Neutrophil (primary cell): ENCODE data around the gene WAPL.

Experiments
- H3K27ac ChIP-seq: fragments of 200-600 bp; sonication (generic); 2 replicates; pipeline ENCODE4 v1.5.1; 2016; ENCODE audit warnings: mild to moderate bottlenecking, moderate library complexity
- H3K27me3 ChIP-seq: fragments of 200-600 bp; sonication (generic); 2 replicates; pipeline ENCODE4 v1.6.0; 2016; ENCODE audit warnings: mild to moderate bottlenecking
- H3K36me3 ChIP-seq: fragments of 200-600 bp; sonication (generic); 2 replicates; pipeline ENCODE4 v1.5.1; 2017
- H3K4me1 ChIP-seq, 2 experiments: fragments of 200-600 bp in 1 of 2; sonication (generic) in 1 of 2; 1 replicate in 1 of 2; 2 replicates in 1 of 2; pipeline versions ENCODE4 v1.5.1 to v1.6.1; 2013 to 2016; ENCODE audit warnings: low read depth in 1 of 2, low read length in 1 of 2, mild to moderate bottlenecking in 1 of 2, moderate library complexity in 1 of 2; ENCODE audit not compliant: control insufficient read depth in 1 of 2, insufficient read depth in 1 of 2
- H3K4me3 ChIP-seq, 2 experiments: fragments of 200-600 bp in 1 of 2; sonication (generic) in 1 of 2; 1 replicate in 1 of 2; 2 replicates in 1 of 2; pipeline ENCODE4 v1.5.1; 2013 to 2016; ENCODE audit warnings: low read depth in 1 of 2, low read length in 1 of 2, mild to moderate bottlenecking in 1 of 2, moderate library complexity in 1 of 2
- H3K9me3 ChIP-seq: fragments of 200-600 bp; sonication (generic); 2 replicates; pipeline ENCODE4 v1.5.1; 2016
- TF ChIP-seq, protein P1 (sequence below): fragments of 200-600 bp; sonication (generic); IDR thresholded peaks from 2 replicates; pipeline ENCODE4 v1.5.1; 2016; ENCODE audit warnings: antibody characterized with exemption

Gene WAPL

DNA sequence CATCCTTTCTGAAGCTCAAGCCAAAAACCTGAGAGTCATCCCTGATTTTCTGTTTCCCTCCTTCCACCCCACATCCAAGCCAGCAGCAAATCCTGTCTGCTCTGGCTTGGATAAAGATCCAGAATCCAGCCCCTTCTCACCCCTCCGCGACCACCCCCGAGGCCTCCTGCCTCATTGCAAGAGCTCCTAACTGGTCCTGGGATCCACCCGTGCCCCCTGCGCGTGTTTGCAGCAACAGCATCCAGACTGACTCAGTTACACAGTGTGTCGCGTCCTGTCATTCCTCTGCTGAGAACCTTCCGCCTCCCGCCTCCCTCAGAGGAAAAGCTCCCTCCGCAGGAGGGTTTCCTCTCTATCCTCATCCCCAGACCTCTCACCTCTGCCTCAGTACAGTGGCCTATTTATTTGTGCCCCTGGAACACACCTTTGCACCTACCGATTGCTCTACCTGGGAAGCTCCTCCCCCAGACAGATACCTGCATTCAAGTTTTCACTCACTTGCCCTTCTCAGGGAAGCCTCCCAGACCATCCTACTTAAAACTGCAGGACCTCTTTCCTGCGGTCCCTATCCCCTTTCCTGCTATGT, 133.4 kb downstream of the WAPL start:
- H3K9me3 ChIP-seq, result no peaks in the 10 kb centered on the region
- peaks cover 0 to 6% of the 10 kb centered on the region in 2 experiments for H3K4me1 ChIP-seq
- H3K27ac ChIP-seq, result no peak overlapping the region
- H3K27me3 ChIP-seq, result peaks cover 89% of the 10 kb centered on the region
- no peak overlapping the region for H3K4me3 ChIP-seq
- no peaks in the 10 kb centered on the region for H3K36me3 ChIP-seq
- TF ChIP-seq, protein P1, sequence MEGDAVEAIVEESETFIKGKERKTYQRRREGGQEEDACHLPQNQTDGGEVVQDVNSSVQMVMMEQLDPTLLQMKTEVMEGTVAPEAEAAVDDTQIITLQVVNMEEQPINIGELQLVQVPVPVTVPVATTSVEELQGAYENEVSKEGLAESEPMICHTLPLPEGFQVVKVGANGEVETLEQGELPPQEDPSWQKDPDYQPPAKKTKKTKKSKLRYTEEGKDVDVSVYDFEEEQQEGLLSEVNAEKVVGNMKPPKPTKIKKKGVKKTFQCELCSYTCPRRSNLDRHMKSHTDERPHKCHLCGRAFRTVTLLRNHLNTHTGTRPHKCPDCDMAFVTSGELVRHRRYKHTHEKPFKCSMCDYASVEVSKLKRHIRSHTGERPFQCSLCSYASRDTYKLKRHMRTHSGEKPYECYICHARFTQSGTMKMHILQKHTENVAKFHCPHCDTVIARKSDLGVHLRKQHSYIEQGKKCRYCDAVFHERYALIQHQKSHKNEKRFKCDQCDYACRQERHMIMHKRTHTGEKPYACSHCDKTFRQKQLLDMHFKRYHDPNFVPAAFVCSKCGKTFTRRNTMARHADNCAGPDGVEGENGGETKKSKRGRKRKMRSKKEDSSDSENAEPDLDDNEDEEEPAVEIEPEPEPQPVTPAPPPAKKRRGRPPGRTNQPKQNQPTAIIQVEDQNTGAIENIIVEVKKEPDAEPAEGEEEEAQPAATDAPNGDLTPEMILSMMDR, result no peak

DNA sequence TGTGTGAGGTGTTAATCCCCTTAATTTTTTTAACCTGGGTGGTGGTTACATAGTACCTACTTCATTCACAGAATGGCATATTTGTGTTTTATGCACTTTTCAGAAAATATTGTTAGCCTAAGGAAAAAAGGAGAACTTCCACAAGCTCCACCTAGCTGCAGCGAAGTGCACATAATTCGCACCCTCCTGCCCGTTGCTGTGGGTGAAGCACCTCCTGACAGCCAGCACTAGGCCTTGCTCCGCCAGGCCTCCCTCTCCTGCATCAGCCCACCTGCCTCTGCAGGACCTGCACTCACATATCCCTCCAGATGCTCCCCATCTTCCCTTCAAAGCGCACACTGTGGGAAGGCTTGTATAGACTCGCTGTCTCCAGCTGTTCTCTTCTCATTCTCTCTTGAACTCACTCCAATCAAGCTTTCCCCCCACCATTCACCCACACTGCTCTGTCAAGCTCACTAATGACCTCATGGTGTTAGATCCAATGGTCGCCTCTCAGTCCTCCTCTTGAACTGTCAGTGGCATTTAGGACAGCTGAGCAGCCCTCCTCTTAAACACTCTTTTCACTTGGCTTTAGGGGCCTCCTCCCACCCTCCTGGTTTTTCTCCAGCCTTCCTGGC, 134.3 kb downstream of the WAPL start:
- Histone ChIP-seq H3K4me3 (no peak overlapping the region), H3K9me3 (no peaks in the 10 kb centered on the region), H3K27ac (no peak overlapping the region), H3K36me3 (no peaks in the 10 kb centered on the region), H3K4me1 (peaks cover 0 to 6% of the 10 kb centered on the region in 2 experiments), H3K27me3 (peaks cover 81% of the 10 kb centered on the region)
- TF ChIP-seq, protein P1, result no peak

DNA sequence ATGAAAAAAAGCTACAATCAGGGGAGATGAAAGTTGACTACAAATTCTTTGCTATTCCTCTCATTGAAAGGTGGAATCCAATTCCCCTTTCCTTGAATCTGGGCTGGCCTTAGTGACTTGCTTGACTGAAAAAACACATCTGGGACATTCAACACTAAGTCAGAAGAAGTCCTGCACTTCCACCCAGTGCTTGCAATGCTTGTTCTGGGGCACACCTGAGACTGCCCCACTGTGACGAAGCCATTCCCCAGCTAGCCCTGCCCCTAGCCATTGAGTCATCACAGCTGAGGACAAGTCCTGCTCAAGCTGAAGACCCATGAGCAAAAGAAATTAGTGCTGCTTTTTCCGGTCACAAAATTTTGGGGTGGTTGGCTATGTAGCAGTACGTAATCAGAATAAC, 135.8 kb downstream of the WAPL start:
- no peaks in the 10 kb centered on the region for H3K9me3 ChIP-seq
- peaks cover 0 to 6% of the 10 kb centered on the region in 2 experiments for H3K4me1 ChIP-seq
- H3K27me3 ChIP-seq, result peaks cover 79% of the 10 kb centered on the region
- TF ChIP-seq, protein P1, result no peak
- no peak overlapping the region for H3K27ac ChIP-seq
- H3K4me3 ChIP-seq, result no peak overlapping the region
- H3K36me3 ChIP-seq, result no peaks in the 10 kb centered on the region
